22Rv1 (cell line): Measurements from ENCODE around the gene ALX4.

Experiments
- H3K27ac ChIP-seq: fragments of 450-650 bp; 2 replicates; pipeline ENCODE4 v1.5.1; 2017
- ZFX ChIP-seq: fragments of 450-650 bp; IDR thresholded peaks from 2 replicates; pipeline ENCODE4 v1.6.1; 2017; ENCODE audit warnings: antibody characterized with exemption, borderline replicate concordance
- TF ChIP-seq, protein P1 (sequence below): fragments of 450-650 bp; IDR thresholded peaks from 2 replicates; pipeline ENCODE4 v1.5.1; 2017; ENCODE audit warnings: mild to moderate bottlenecking

Gene ALX4

DNA sequence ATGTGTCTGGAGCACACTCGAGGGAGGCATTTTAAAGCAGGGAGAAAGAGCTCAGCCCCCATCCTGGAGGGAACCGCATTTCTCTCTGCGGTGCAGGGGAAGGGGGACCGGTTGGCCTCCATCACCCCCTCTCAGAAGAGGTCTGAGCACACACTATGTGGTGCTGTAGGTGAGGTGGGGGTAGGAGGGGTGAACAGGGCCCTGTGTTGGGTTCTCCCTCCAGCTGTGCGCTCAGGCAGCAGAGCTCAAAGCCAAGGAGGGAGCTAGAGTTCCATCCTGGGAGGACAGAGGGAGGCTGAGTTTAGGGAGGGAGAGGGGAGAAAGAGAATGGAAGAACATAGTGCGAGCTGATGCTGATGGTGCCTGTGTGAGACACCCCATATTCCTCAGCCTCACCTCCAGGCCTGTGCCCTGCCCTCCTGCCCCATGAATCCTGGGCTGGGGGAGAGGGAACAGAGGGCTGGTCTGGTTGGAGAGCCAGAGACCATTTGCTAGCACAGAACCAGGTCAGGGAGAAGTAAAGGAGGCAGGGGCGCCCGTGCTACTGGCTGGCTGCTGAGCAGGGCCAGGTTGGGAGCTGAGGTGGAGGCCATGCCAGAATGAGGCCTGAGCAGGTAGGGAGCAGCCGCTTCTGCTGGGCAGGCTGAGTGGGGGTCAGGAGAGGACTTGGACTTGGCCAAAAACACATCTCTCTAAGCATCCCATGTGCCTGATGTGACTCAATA is 43.7 kb downstream of the ALX4 start:
- TF ChIP-seq ZFX, result no peak
- TF ChIP-seq, protein P1, sequence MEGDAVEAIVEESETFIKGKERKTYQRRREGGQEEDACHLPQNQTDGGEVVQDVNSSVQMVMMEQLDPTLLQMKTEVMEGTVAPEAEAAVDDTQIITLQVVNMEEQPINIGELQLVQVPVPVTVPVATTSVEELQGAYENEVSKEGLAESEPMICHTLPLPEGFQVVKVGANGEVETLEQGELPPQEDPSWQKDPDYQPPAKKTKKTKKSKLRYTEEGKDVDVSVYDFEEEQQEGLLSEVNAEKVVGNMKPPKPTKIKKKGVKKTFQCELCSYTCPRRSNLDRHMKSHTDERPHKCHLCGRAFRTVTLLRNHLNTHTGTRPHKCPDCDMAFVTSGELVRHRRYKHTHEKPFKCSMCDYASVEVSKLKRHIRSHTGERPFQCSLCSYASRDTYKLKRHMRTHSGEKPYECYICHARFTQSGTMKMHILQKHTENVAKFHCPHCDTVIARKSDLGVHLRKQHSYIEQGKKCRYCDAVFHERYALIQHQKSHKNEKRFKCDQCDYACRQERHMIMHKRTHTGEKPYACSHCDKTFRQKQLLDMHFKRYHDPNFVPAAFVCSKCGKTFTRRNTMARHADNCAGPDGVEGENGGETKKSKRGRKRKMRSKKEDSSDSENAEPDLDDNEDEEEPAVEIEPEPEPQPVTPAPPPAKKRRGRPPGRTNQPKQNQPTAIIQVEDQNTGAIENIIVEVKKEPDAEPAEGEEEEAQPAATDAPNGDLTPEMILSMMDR, result no peak
- no peak overlapping the region for H3K27ac ChIP-seq

DNA sequence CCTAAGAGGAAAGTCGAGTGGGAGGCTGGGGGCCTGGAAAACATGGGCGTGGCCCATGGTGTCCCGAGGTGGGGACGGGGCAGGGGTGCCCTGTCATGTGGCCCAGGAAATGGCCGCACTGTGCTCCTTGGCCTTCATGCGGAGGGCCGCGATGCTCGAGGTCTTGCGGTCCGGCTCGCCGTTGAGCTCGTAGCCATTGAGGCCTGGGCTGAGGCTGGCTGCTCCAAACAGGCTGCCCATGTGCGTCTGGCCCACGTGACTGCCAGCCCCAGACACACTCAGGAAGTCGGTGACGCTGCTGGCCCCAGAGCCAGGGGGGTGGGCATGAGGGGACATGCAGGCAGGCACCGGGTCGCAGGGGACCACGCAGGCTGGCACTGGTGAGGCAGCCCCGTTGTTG is 45.2 kb downstream of the ALX4 start:
- H3K27ac ChIP-seq, result no peak overlapping the region
- TF ChIP-seq, protein P1, result no peak
- no peak for TF ChIP-seq ZFX

DNA sequence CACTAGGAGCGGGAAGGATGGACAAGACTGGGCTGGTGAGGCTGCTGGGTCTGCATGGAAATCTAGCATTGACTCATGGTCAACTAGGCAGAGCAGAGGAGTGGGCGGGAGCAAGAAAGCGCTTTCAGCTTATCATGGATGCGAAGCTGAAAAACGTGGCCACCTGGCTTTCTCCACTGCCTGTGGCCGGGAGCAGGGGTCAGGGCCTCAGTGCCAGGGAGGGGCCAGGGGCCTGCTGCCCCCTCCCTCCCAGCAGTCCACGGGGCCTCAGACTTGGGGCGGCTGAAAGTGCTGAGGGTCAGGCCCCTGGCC is 45.5 kb downstream of the ALX4 start:
- no peak overlapping the region for H3K27ac ChIP-seq
- TF ChIP-seq, protein P1, result no peak
- TF ChIP-seq ZFX, result no peak

DNA sequence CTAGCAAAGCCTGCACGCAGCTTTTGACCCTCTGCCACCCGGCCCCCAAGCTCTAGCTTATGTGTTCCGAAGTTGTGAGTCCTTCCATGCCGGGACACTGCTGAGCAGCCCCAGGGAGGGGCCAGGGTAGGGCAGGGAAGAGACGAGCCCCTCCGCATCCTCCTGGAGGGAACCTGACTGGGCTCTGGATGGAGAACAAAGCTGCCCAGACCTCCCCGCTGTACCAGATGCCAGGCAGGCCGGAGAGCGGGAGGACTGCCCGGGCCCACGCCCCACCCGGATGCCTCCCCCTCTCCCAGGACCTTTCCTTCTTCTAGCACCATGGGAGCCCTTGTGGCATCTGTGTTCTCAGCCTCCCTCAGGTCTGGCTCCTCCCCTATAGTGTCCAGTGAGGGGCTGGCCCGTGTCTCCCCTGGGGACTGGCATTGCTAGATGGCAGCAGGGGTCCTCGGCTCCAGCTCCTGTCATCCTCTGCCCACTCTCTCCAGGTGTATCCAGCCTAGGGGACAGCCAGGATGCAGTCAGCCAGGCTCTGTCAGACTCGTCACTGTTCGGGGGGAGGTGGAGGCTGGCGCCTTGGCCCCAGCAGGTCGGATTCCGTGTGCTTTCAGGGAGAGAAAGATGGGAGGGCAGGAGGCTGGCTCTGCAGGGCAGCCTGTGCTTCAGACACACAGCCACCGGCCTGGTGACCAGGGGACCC is 46.1 kb downstream of the ALX4 start:
- no peak overlapping the region for H3K27ac ChIP-seq
- TF ChIP-seq, protein P1, result no peak

DNA sequence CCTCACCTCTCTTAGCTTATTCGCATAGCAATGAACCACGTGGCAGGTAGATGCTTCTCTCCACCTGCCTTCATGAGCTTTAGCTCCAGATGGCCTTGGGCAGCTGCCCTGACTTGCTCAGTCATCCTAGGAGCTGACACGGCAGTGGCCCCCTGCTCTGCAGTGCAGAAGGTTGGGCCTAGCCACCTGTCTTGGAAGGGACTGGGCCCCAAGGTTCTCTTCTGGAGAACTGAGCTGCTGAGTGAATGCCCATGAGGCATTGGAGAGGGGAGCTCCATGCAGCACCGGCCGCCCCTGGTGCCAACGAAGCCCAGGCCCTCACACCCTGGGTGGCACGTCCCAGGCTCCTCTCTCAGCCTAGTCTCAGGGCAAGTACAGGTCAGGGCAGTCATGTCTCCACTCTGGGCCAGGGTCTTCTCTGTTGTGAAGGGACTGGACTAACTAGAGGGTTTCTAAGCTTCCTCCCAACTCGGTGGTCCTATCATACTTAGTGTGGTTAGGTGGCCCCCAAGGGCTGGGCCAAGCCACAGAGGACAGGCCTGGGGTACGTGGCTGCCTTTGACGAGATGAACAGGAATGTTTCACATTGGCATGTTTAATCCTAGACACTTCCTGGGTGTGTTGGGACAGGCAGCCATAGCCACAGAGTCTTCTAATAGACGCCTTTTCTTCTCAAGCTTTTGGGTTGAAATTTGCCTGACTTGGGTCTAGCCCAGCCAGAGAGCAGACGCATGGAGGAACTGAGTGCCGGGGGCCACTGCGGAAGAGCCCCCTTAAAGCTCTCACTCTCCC is 47.9 kb downstream of the ALX4 start:
- H3K27ac ChIP-seq, result no peak overlapping the region
- TF ChIP-seq ZFX, result no peak
- TF ChIP-seq, protein P1, result no peak

- no peak overlapping the region for H3K27ac ChIP-seq
- TF ChIP-seq, protein P1, result no peak
- TF ChIP-seq ZFX, result no peak
Measured at GRCh38 chr11:44260081-44260480, 49.9 kb downstream of the ALX4 start.
